Sigmoid colon (tissue), 4 donors: ENCODE data around the gene GNG2.

ENCODE experiments used
- CTCF ChIP-seq, 4 experiments: fragments of 450-650 bp in 3 of 4; fragments of 200-600 bp in 1 of 4; IDR thresholded peaks; one replicate each; pipeline ENCODE4 v1.5.1; 2016 to 2019; ENCODE audit warnings: antibody characterized with exemption in 4 of 4, mild to moderate bottlenecking in 3 of 4, moderate library complexity in 2 of 4
- EP300 ChIP-seq, 4 donors: sonication (generic); formaldehyde crosslinking; IDR thresholded peaks; one replicate each; pipeline ENCODE4 v1.6.1; 2017; ENCODE audit warnings: antibody characterized with exemption in 4 of 4
- POLR2A ChIP-seq, 2 donors: fragments of 450-650 bp; IDR thresholded peaks; one replicate each; pipeline ENCODE4 v1.6.1; 2016; ENCODE audit warnings: antibody characterized with exemption in 2 of 2, mild to moderate bottlenecking in 2 of 2, moderate library complexity in 2 of 2
- POLR2AphosphoS5 ChIP-seq, 4 donors: sonication (generic); formaldehyde crosslinking; IDR thresholded peaks; one replicate each; pipeline ENCODE4 v1.6.1; 2017; ENCODE audit warnings: antibody characterized with exemption in 4 of 4

- TF ChIP-seq CTCF (IDR thresholded peaks at IDR 0.05) (no peak), POLR2A (IDR thresholded peaks at IDR 0.05) (no peak), EP300 (IDR thresholded peaks at IDR 0.05) (no peak), POLR2AphosphoS5 (IDR thresholded peaks at IDR 0.05) (no peak)
Observed at GRCh38 chr14:51990488-51990887, 130.1 kb downstream of the GNG2 start.
